K562 (cell line): ENCODE data around the gene STEEP1. TPM values are rescaled to one million over a fixed set of nuclear protein-coding genes. Genes with fewer than 3 reads are reported as not detected.

Experiments
- ATAC-seq: fragments of 200-7000 bp; cut with Tn5 transposase; 3 replicates; pipeline ENCODE4 v1.9.1; 2020; ENCODE audit warnings: moderate library complexity
- BruUV-seq: library from RNA; stranded (reverse); fragments of 400-500 nt; replicated peaks from 2 replicates; lab custom pipeline; 2021; lab: Mats Ljungman, UMichigan
- CTCF ChIA-PET: fragments of 300-600 bp; formaldehyde crosslinking; extraction: SDS; loops from one replicate; lab custom pipeline; 2021; ENCODE audit warnings: low intra/inter-chr PET ratio; lab: Yijun Ruan, JAX
- POLR2A ChIA-PET: fragments of 300-600, 350-650 bp; sonication (Branson Sonifier 250); formaldehyde crosslinking; extraction: SDS; loops from one replicate; lab custom pipeline; 2021; ENCODE audit warnings: antibody characterized with exemption, inconsistent platforms; lab: Yijun Ruan, JAX
- DNase-seq, 4 experiments: peaks; one replicate each; pipeline versions ENCODE4 v3.0.0 to v3.0.0-alpha.2; 2011 to 2018; ENCODE audit warnings: low spot score in 3 of 4, mixed read lengths in 3 of 4; ENCODE audit errors: extremely low read depth in 1 of 4
- FAIRE-seq: peaks from 2 replicates; lab custom pipeline; 2011; peaks lifted over from hg19 to GRCh38; lab: Jason Lieb, UNC
- H2AFZ ChIP-seq: 2 replicates; pipeline ENCODE4 v1.6.0; 2011; ENCODE audit warnings: low read depth, low read length, control low read depth, inconsistent platforms
- H3K27ac ChIP-seq: fragments of 200-600 bp; 3 replicates; pipeline ENCODE4 v1.8.0; 2011; ENCODE audit warnings: low read depth, mild to moderate bottlenecking, control low read depth, inconsistent platforms, low read length, moderate library complexity, mixed read lengths; ENCODE audit errors: extremely low read depth
- H3K27me3 ChIP-seq, 2 experiments: fragments of 300-600 bp in 1 of 2; 2 replicates in 1 of 2; 3 replicates in 1 of 2; pipeline versions ENCODE4 v1.6.0 to v1.8.0; 2011; ENCODE audit warnings: inconsistent platforms in 2 of 2, low read length in 2 of 2, mild to moderate bottlenecking in 1 of 2, mixed read lengths in 1 of 2, moderate library complexity in 1 of 2; ENCODE audit not compliant: control insufficient read depth in 2 of 2, insufficient read depth in 2 of 2
- H3K36me3 ChIP-seq: fragments of 300-600 bp; 3 replicates; pipeline ENCODE4 v1.8.0; 2011; ENCODE audit warnings: mild to moderate bottlenecking, low read length, inconsistent platforms; ENCODE audit not compliant: control insufficient read depth, insufficient read depth
- H3K4me1 ChIP-seq, 2 experiments: fragments of 200-600 bp in 1 of 2; replicated peaks in 1 of 2; 2 replicates in 1 of 2; 3 replicates in 1 of 2; pipeline versions ENCODE4 v1.5.1 to v1.8.0; 2011; ENCODE audit warnings: inconsistent platforms in 2 of 2, low read length in 2 of 2, mild to moderate bottlenecking in 1 of 2, mixed read lengths in 1 of 2, moderate library complexity in 1 of 2; ENCODE audit not compliant: control insufficient read depth in 2 of 2, insufficient read depth in 2 of 2
- H3K4me2 ChIP-seq: 2 replicates; pipeline ENCODE4 v1.6.1; 2011; ENCODE audit warnings: low read length, control low read depth, inconsistent platforms, mixed read lengths; ENCODE audit not compliant: insufficient read depth
- H3K4me3 ChIP-seq: fragments of 200-600 bp; sonication (generic), shearing (Covaris generic); 2 replicates; pipeline ENCODE4 v1.5.1; 2016; ENCODE audit warnings: control low read depth, inconsistent platforms
- H3K79me2 ChIP-seq: fragments of 200-600 bp; 3 replicates; pipeline ENCODE4 v1.8.0; 2011; ENCODE audit warnings: low read length, inconsistent platforms; ENCODE audit not compliant: control insufficient read depth, insufficient read depth
- H3K9ac ChIP-seq, 2 experiments: 2 replicates each; pipeline versions ENCODE4 v1.6.0 to v1.6.1; 2011; ENCODE audit warnings: low read depth in 2 of 2, low read length in 2 of 2, control low read depth in 1 of 2, inconsistent platforms in 1 of 2, mild to moderate bottlenecking in 1 of 2, mixed read lengths in 1 of 2; ENCODE audit not compliant: insufficient read depth in 1 of 2
- H3K9me1 ChIP-seq: one replicate; pipeline ENCODE4 v1.6.0; 2011; ENCODE audit warnings: inconsistent platforms, mild to moderate bottlenecking, low read length, moderate library complexity; ENCODE audit not compliant: control insufficient read depth, insufficient read depth
- H3K9me3 ChIP-seq: replicated peaks from 2 replicates; pipeline ENCODE4 v1.5.1; 2011; ENCODE audit warnings: low read depth, low read length, inconsistent platforms; ENCODE audit not compliant: control insufficient read depth, insufficient read depth
- H4K20me1 ChIP-seq: replicated peaks from 2 replicates; pipeline ENCODE4 v1.6.1; 2011; ENCODE audit warnings: low read length, inconsistent platforms, mixed read lengths; ENCODE audit not compliant: control insufficient read depth, insufficient read depth
- ATF1 ChIP-seq, 2 experiments: fragments of 450-650 bp in 1 of 2; IDR thresholded peaks; 2 replicates each; pipeline ENCODE4 v1.6.1; 2016; ENCODE audit warnings: missing compliant biosample characterization in 1 of 2, missing genetic modification characterization in 1 of 2
- ATF3 ChIP-seq, 2 experiments: fragments of 450-650 bp in 1 of 2; sonication (generic) in 1 of 2; formaldehyde crosslinking in 1 of 2; IDR thresholded peaks in 1 of 2; conservative IDR thresholded peaks in 1 of 2; 2 replicates each; pipeline versions ENCODE4 v1.6.1 to v1.8.1; 2016 to 2023; ENCODE audit warnings: mild to moderate bottlenecking in 2 of 2, moderate library complexity in 2 of 2, inconsistent platforms in 1 of 2, missing genetic modification reagents in 1 of 2
- ATF7 ChIP-seq: fragments of 450-650 bp; IDR thresholded peaks from 2 replicates; pipeline ENCODE4 v1.7.1; 2014; ENCODE audit warnings: mild to moderate bottlenecking, moderate library complexity
- CREB1 ChIP-seq, 2 experiments: sonication (generic) in 1 of 2; formaldehyde crosslinking in 1 of 2; IDR thresholded peaks; 2 replicates each; pipeline versions ENCODE4 v1.6.1 to v1.8.0; 2012 to 2022; ENCODE audit warnings: inconsistent platforms in 1 of 2, mild to moderate bottlenecking in 1 of 2, missing genetic modification reagents in 1 of 2, moderate library complexity in 1 of 2
- CREM ChIP-seq: IDR thresholded peaks from 2 replicates; pipeline ENCODE4 v1.6.1; 2014; ENCODE audit warnings: antibody characterized with exemption, low read depth
- GABPA ChIP-seq: fragments of 200-800 bp; sonication (Bioruptor generic); conservative IDR thresholded peaks from 2 replicates; pipeline ENCODE4 v1.6.1; 2016; ENCODE audit warnings: low read depth, missing genetic modification characterization, missing compliant biosample characterization
- KHSRP ChIP-seq: fragments of 450-650 bp; IDR thresholded peaks from 2 replicates; pipeline ENCODE4 v1.6.1; 2017
- MTA1 ChIP-seq: fragments of 450-650 bp; IDR thresholded peaks from 2 replicates; pipeline ENCODE4 v1.6.1; 2017; ENCODE audit warnings: borderline replicate concordance
- NRF1 ChIP-seq, 2 experiments: fragments of 450-650 bp; IDR thresholded peaks in 1 of 2; conservative IDR thresholded peaks in 1 of 2; 2 replicates each; pipeline ENCODE4 v1.6.1; 2014; ENCODE audit warnings: mild to moderate bottlenecking in 2 of 2
- POLR2G ChIP-seq: fragments of 200-400 bp; formaldehyde crosslinking; IDR thresholded peaks from 2 replicates; pipeline ENCODE4 v1.6.1; 2017; ENCODE audit warnings: low read depth, mild to moderate bottlenecking, antibody characterized with exemption, low read length, moderate library complexity
- ZBTB8A ChIP-seq: fragments of 450-650 bp; IDR thresholded peaks from 2 replicates; pipeline ENCODE4 v1.6.1; 2018; ENCODE audit warnings: mild to moderate bottlenecking, moderate library complexity; ENCODE audit not compliant: partially characterized antibody
- ZNF165 ChIP-seq: fragments of 250-450 bp; sonication (Bioruptor Pico); IDR thresholded peaks from 2 replicates; pipeline ENCODE4 v1.4.0; 2020; ENCODE audit warnings: borderline replicate concordance
- WGBS: fragments of 100-300 bp; shearing (Covaris generic); methylation state at CpG from one replicate; pipeline ENCODE4 v1.1.6; 2016; ENCODE audit warnings: low coverage, mixed read lengths; ENCODE audit not compliant: insufficient coverage; ENCODE audit errors: missing lambda C conversion rate; 5-methylcytosine and 5-hydroxymethylcytosine counted together
- in situ Hi-C: fragments of 300-500 bp; cut with MboI; formaldehyde crosslinking; loops from 4 replicates; pipeline ENCODE4 v1.15.0; 2018; ENCODE audit warnings: inconsistent platforms, mixed read lengths
- intact Hi-C: fragments of 100-400 bp; cut with micrococcal nuclease; formaldehyde crosslinking; loops from 2 replicates; pipeline ENCODE4 v1.14.2; 2022
- polyA plus RNA-seq, 8 experiments: library from polyadenylated mRNA; depleted of rRNA in 4 of 8; stranded (reverse) in 5 of 8; unstranded in 3 of 8; fragments of >200 nt; fragmentation: Nextera tagmentation in 2 of 8; fragmentation: Illumina TruSeq in 1 of 8; extraction: Ambion mirVana in 2 of 8; extraction: Trizol in 1 of 8; gene quantifications; 2 replicates each; pipeline versions ENCODE4 v1.2.1 to v1.2.3, GENCODE V29; 2011 to 2014; ENCODE audit warnings: inconsistent platforms in 1 of 8, missing spikeins in 1 of 8
- total RNA-seq, 7 experiments: library from RNA; depleted of rRNA in 6 of 7; stranded (reverse); fragments of >200 nt in 6 of 7; fragmentation: Illumina TruSeq in 2 of 7; extraction: Trizol in 2 of 7; gene quantifications; 2 replicates each; pipeline versions ENCODE4 v1.2.1 to v1.2.3, GENCODE V29; 2011 to 2021; ENCODE audit warnings: low replicate concordance in 1 of 7
- TF ChIP-seq, protein P1 (sequence below): sonication (generic); formaldehyde crosslinking; IDR thresholded peaks from 2 replicates; pipeline ENCODE4 v1.8.0; 2023; ENCODE audit warnings: missing genetic modification reagents, mild to moderate bottlenecking, borderline replicate concordance

The STEEP1 gene
- total and polyA plus RNA-seq, 9 of the 15 experiments (the other 6 are each of a cell fraction or from before 2014, with no cell fraction given) = 15.0 to 73.7 (median 40.3) TPM

- TF ChIP-seq, protein P1, sequence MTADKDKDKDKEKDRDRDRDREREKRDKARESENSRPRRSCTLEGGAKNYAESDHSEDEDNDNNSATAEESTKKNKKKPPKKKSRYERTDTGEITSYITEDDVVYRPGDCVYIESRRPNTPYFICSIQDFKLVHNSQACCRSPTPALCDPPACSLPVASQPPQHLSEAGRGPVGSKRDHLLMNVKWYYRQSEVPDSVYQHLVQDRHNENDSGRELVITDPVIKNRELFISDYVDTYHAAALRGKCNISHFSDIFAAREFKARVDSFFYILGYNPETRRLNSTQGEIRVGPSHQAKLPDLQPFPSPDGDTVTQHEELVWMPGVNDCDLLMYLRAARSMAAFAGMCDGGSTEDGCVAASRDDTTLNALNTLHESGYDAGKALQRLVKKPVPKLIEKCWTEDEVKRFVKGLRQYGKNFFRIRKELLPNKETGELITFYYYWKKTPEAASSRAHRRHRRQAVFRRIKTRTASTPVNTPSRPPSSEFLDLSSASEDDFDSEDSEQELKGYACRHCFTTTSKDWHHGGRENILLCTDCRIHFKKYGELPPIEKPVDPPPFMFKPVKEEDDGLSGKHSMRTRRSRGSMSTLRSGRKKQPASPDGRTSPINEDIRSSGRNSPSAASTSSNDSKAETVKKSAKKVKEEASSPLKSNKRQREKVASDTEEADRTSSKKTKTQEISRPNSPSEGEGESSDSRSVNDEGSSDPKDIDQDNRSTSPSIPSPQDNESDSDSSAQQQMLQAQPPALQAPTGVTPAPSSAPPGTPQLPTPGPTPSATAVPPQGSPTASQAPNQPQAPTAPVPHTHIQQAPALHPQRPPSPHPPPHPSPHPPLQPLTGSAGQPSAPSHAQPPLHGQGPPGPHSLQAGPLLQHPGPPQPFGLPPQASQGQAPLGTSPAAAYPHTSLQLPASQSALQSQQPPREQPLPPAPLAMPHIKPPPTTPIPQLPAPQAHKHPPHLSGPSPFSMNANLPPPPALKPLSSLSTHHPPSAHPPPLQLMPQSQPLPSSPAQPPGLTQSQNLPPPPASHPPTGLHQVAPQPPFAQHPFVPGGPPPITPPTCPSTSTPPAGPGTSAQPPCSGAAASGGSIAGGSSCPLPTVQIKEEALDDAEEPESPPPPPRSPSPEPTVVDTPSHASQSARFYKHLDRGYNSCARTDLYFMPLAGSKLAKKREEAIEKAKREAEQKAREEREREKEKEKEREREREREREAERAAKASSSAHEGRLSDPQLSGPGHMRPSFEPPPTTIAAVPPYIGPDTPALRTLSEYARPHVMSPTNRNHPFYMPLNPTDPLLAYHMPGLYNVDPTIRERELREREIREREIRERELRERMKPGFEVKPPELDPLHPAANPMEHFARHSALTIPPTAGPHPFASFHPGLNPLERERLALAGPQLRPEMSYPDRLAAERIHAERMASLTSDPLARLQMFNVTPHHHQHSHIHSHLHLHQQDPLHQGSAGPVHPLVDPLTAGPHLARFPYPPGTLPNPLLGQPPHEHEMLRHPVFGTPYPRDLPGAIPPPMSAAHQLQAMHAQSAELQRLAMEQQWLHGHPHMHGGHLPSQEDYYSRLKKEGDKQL (CRISPR knock-in tag) = no peak
These were observed at the start of gene STEEP1 (continued) for GRCh38 chrX:119565107-119565663.

- ATAC-seq = peak; percentile 51
- DNase-seq = peak in 2 of 4 experiments; percentile 14 to 37
- no peak overlapping the region; a peak in 1 of 4 replicates for H3K9ac ChIP-seq
- CTCF ChIA-PET = no interaction called here
- no peaks in the 10 kb centered on the region for H4K20me1 ChIP-seq
- POLR2A ChIA-PET = interaction anchor here (1.1 to 1.6 kb wide), 2 partner anchors 9 to 76 kb away, joined by 3 to 4 read pairs; partner anchors contain the start of gene NKRF
- no peaks in the 10 kb centered on the region for H3K79me2 ChIP-seq
- in situ Hi-C loops = loop anchor here (5.0 kb wide), 1 partner anchor 118 kb away; no protein-coding TSS in a partner anchor
- H3K4me2 ChIP-seq = no peak overlapping the region
- BruUV-seq = no TSS peak
- H3K9me3 ChIP-seq = no peaks in the 10 kb centered on the region
- H3K27ac ChIP-seq = no peak overlapping the region
- no peaks in the 10 kb centered on the region for H3K9me1 ChIP-seq
- intact Hi-C loops = no loop called here
- WGBS = 62% methylated on average over 7 of the region's 13 CpGs
- no peaks in the 10 kb centered on the region for H3K27me3 ChIP-seq
- H2AFZ ChIP-seq = no peak overlapping the region
- no peak for FAIRE-seq
- no peak overlapping the region for H3K4me3 ChIP-seq
- peak; percentile 25; the same call in 1 of the 2 replicates for TF ChIP-seq ATF7
- TF ChIP-seq MTA1 = no peak
- no peak for TF ChIP-seq ZNF165 (CRISPR knock-in tag)
- TF ChIP-seq ATF1 (CRISPR knock-in tag; IDR thresholded peaks at IDR 0.05) = no peak
- TF ChIP-seq ATF1 (tag; IDR thresholded peaks at IDR 0.05) = peak; percentile 83
- TF ChIP-seq NRF1 (conservative IDR thresholded peaks at IDR 0.05 in 1 of 2, IDR thresholded peaks at IDR 0.05 in 1 of 2) = 0 out of 4 replicates have a peak, but pooled peaks of 1 of the 2 experiments have one; percentile 14
- no peak for TF ChIP-seq POLR2G
- peak; percentile 67 for TF ChIP-seq CREM
- TF ChIP-seq GABPA (tag) = no peak
- TF ChIP-seq ZBTB8A = no peak
- TF ChIP-seq ATF3 (IDR thresholded peaks at IDR 0.05) = peak; percentile 41; the same call in 1 of the 2 replicates
- no peak for TF ChIP-seq ATF3 (CRISPR knock-in tag; conservative IDR thresholded peaks at IDR 0.05)
- 0 out of 2 replicates have a peak, but pooled peaks have one; percentile 21 for TF ChIP-seq KHSRP
- TF ChIP-seq CREB1 (IDR thresholded peaks at IDR 0.05) = 0 out of 2 replicates have a peak, but pooled peaks have one; percentile 21
- no peak for TF ChIP-seq CREB1 (CRISPR knock-in tag; IDR thresholded peaks at IDR 0.05)
- H3K4me1 ChIP-seq = no peaks in the 10 kb centered on the region
- no peaks in the 10 kb centered on the region for H3K36me3 ChIP-seq
These were observed 49.6 kb upstream of the STEEP1 start for GRCh38 chrX:119614776-119615175.
